Activated CD4-positive, alpha-beta T cell treated with anti-CD3 and anti-CD28 coated beads for 1 hour (primary cell): ENCODE results near the gene GALNT10.

ENCODE experiments used
- DNase-seq: peaks from one replicate; pipeline ENCODE4 v3.0.0-alpha.2; 2020

GALNT10 gene

GRCh38 chr5:154206311-154206710 lies 15.8 kb downstream of the GALNT10 start:
- DNase-seq: no peak

- no peak for DNase-seq
These were observed 16.7 kb downstream of the GALNT10 start for GRCh38 chr5:154207204-154207603.

- DNase-seq: no peak
These were observed 19.1 kb downstream of the GALNT10 start for GRCh38 chr5:154209591-154210081.

GRCh38 chr5:154210163-154210562 lies 19.6 kb downstream of the GALNT10 start:
- no peak for DNase-seq

GRCh38 chr5:154211641-154212390 lies 21.3 kb downstream of the GALNT10 start:
- DNase-seq: no peak

- no peak for DNase-seq
These were observed 23.1 kb downstream of the GALNT10 start for GRCh38 chr5:154213592-154213991.

GRCh38 chr5:154214371-154215106 lies 24.0 kb downstream of the GALNT10 start:
- no peak for DNase-seq

- no peak for DNase-seq
These were observed 25.2 kb downstream of the GALNT10 start for GRCh38 chr5:154215571-154216325.

GRCh38 chr5:154217462-154217861 lies 26.9 kb downstream of the GALNT10 start:
- DNase-seq: no peak

GRCh38 chr5:154218786-154219185 lies 28.3 kb downstream of the GALNT10 start:
- no peak for DNase-seq

- DNase-seq: no peak
These were observed 30.1 kb downstream of the GALNT10 start for GRCh38 chr5:154220625-154221024.

GRCh38 chr5:154221371-154221896 lies 30.9 kb downstream of the GALNT10 start:
- peak; percentile 41 for DNase-seq

GRCh38 chr5:154222414-154222813 lies 31.9 kb downstream of the GALNT10 start:
- DNase-seq: no peak

GRCh38 chr5:154223320-154223719 lies 32.8 kb downstream of the GALNT10 start:
- no peak for DNase-seq

GRCh38 chr5:154227090-154227489 lies 36.6 kb downstream of the GALNT10 start:
- DNase-seq: no peak

- no peak for DNase-seq
These were observed 38.2 kb downstream of the GALNT10 start for GRCh38 chr5:154228696-154229095.

- DNase-seq: no peak
These were observed 40.0 kb downstream of the GALNT10 start for GRCh38 chr5:154230526-154230925.

- DNase-seq: no peak
These were observed 44.0 kb downstream of the GALNT10 start for GRCh38 chr5:154234551-154234950.

GRCh38 chr5:154236011-154236410 lies 45.5 kb downstream of the GALNT10 start:
- DNase-seq: no peak

- DNase-seq: no peak
These were observed 46.2 kb downstream of the GALNT10 start for GRCh38 chr5:154236536-154237375.

- no peak for DNase-seq
These were observed 46.8 kb downstream of the GALNT10 start for GRCh38 chr5:154237376-154237743.

- DNase-seq: no peak
These were observed 47.4 kb downstream of the GALNT10 start for GRCh38 chr5:154237946-154238345.
